GM21515 (cell line): ENCODE results near the gene SYF2.
"Not testable (repeated sequence)": the region's sequence is repeated elsewhere in the genome, so short reads cannot be mapped to it uniquely, and the experiment has no call there.

Experiments
- ATAC-seq: cut with Tn5 transposase; IDR thresholded peaks from one replicate; pipeline ENCODE4 v1.9.1; 2021; ENCODE audit not compliant: unreplicated experiment

SYF2 gene

DNA sequence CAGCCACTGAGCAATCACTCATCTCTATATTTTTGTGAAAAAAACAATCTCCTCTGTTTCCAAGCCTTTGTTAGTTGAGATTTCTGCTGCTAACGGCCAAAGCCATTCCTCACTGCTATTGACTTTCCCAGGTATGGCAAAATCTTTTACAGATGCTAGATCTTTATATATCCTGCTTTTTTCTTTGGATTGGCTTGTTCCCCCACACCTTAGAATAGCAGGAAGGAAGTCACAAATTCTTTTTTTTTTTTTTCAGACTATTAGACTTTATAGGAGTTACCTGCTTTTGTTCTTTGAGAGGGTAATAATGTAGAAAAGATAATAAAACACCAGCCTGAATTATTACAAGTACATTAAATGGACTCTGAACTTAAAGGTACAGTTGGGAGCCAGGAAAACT, 24.2 kb downstream of the SYF2 start:
- ATAC-seq: no peak

DNA sequence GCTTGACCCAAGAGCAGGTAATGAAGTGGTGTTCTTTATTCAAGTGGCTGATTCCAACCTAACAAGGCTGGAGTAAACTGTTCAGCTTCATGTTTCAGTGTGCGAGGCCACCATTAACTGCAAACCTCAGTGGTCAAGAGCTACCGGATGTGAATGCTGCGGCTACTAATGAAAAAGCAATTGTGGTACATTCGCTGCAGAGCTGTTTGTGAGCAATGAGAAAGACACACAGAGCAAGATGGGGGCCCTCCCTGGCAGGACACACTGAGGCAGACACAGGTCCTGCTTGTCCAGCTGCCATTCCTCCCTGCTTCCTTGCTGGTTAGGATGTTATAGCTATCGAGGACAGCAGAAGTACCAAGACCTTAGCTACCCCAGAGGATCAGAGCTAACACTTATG, 26.1 kb downstream of the SYF2 start:
- ATAC-seq: no peak

DNA sequence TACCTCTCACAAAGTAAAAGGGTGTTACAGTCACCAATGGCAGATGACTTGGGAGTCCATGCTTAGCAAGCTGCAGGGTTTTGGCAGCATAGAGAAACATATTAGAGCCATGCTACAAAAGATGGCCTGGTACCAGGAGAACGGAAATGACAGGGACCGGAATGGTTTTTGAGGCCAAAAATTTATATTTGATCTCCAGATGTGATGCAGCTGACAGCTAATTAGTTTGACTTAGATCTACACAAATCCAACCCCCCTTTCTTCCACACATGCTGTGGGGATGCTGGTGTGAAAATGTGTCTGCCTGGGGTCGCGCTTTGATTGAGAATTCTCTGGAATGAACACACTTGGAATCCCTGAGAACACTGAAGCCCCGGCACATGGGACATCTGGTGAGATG, 26.5 kb downstream of the SYF2 start:
- ATAC-seq: no peak

DNA sequence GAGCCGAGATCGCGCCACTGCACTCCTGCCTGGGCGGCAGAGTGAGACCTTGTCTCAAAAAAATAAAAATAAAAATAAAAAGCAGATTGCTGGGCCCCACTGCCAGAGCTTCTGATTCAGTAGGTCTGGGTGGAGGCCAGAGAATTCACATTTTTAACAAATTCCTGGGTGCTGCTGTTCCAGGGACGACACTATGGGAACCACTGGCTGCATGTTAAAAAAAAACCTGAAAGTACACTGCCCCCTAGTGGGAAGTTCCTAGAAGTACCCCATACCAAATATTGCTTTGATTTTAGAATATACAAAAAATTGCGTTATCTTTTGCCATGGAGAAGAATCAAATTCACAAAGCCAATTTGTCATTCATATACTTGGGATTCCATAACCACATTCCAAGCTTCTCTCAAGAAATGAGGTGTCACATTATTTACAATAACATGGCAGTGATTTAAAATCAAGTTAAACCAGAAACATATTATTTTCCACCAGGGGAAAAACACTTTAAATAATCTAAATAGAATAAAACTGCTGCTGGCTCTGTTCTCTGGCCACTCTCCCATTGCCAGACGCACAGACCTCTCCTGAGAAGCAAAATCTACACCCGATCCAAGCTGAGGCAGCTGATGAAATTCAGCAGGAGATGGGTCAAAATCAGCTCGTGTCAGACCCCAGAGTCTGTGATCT, 27.4 kb downstream of the SYF2 start:
- ATAC-seq: no peak

DNA sequence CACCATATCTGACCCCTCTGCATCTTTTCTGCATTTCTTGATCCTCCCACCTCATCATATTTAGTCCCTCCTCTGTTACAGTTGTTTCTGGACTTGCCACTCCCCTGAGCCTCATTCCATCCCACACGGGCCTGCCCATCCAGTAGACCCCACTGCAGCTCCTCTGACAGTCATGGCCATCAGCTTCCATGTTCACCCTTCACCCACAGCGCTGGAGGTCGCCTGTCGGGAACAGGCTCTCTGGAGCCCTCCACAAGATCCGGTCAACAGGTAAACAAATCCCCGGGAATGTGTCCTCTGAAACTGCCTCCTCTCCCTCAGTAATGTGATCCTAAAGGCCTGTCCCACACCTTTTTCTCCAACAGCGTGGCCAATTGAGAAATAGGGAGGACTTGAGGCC, 31.3 kb downstream of the SYF2 start:
- no peak for ATAC-seq

DNA sequence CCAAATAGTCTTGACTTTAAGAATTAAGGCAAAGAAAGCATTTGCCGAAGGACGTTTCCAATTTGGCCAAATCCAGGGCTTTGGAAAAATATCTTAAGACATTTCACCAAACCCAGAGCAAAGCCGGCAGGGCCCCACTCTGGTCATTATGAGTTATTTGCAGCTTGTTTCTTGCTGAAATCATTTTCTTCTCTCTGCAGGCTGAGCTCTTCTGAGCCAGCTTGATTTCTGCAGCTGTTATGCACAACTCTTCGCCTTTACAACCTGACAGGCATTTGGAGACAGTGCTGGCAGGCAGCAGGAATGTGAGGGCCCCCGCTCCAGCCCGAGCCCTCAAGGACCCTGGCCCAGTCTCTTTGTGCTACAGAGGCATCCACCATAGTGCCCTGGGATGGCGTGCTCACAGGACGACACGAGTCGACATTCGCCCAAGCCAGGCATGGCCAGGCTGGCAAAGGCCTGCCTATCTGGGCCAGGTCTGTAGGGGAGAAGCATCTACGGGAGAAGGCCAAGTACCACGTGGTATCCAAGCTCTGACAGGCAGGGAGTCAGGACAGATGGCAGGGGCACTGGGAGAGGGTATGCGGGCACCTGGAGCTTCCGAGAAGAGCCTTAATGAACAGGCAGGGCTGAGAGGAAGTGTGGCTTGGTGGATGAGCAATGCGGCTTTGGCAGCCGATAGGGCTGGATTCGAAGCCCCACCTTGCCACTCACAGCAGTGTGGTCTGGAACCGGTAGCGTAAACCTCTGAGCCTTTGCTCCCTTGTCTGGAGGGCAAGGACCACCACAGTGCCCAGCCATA, 32.3 kb downstream of the SYF2 start:
- ATAC-seq: no peak

DNA sequence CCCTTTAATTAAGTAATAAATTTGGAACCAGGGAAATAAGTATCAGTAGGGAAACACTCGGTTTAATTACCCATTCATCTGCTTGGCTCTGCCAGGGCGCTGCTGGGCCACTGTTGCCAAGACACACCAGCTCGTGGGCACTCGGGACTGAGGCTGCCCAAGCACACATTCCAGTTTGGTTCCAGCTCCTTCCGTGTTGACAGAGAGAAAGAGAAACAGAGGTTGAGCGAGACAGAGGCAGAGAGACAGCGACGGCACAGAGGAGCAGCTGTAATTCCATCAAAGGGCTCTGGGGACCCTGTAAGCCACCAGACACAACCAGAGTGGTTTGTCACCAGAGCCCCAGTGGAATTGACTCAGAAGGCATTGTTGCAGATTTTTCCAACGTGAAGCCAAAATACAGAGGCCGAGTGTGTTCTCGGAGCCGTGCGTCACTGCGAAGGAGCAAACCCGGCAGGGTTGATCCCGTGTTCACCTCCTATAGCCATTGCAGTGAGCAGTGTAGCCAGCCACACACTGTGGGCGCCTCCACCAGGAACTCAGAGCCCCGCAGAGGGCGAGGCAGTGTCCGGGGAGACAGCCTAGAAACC, 33.5 kb downstream of the SYF2 start:
- no peak for ATAC-seq

DNA sequence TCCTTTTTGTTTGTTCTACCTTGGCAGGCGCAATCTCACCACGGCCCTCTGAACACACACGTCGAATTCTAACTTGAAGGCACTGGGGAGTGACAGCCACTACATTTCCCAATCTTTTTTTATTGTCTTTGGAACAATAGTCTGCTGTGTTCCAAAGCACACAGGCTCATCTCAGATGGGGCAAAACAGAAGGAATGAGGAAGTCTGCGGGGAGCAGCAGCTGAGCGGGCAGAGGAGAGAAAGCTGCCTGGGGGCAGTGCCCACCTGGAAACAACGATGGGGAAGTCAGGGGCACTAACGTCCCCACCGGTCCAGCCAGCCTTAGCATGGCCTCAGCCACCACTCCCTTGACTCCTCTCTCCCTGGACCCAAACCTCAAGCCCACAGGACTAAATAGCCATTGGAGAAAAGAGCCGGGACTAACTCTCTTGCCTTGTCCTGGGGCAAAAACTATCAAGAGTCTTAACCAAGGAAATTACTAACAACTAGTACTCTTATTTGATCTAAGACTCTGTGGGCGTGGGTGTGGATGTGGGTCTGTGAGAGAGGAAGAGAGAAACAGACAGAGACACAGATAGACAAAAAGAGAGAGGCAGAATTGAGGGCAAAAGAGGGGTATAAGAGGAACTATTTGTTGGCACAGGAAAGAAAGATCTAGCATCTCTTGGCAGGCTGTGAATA, 34.2 kb downstream of the SYF2 start:
- no peak for ATAC-seq

DNA sequence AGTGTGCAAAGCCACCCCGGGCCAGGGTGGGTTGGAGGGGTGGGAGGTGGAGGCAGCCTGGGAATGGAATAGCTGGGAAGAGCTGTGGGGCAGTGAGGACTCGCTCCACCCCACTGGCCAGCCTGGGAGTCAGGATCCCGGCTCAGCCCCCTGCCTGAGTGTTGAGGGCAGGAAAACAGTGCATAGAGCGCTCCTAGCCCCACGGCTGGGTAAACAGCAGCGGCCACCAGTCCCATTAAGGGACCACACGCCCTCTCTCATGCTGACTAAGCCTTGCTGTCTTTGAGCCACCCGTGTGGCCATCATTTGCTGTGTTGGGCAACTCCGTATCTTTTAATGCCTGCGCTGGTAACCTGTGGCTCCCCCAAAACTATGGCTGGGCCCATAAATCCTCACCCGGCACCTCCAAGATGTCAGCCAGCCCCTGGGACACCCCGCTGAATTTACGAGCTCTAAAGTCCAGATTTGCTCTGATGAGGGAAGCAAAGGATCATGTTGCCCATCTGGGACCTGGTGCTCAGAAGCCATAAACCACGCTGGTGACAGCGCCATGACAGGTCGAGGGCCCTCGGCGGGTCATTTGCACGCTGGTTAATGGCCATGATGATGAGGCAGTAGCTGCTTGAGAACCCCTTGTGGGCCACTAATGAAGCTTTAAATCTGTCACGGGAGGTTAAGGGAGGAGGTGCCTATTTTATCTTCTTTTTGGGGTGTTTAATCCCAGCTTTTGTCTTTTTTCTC, 34.9 kb downstream of the SYF2 start:
- no peak for ATAC-seq

DNA sequence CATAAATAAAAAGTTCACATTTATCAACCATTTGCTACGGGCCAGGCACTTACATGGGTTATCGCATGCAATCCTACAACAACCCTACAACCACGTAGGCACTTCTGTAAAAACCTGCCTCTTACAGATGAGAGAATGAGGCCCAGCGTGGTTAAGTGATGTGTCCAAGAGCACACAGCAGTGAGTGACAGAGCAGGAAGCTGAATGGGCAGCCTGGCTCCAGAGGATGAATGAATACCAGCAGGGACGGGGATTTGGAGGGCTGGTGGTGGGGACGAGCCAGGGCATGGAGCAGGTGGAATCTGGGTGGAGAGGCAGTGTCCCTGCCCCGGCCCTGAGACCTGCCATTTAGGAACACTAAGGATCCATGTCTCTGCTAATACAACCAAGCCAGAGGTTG, 35.5 kb downstream of the SYF2 start:
- no peak for ATAC-seq

DNA sequence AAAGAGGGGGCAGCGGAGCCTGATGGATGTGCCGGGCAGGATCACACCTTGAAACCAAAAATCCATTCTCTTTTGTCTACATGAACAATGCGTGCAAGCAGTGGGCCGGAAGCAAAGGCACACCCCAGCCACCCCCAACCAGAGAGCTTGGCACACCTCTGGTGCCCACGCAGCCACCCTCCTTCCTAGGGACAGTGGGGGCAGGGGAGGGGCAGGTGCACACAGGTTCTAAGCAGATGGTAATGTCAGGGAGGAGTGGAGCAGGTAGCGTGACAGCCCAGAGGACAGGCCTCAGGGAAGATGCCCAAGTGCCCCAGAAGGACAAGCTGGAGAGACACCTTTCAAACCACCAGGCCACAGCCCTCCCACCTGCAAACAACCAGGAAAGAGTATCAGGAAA, 36.5 kb downstream of the SYF2 start:
- ATAC-seq: no peak

DNA sequence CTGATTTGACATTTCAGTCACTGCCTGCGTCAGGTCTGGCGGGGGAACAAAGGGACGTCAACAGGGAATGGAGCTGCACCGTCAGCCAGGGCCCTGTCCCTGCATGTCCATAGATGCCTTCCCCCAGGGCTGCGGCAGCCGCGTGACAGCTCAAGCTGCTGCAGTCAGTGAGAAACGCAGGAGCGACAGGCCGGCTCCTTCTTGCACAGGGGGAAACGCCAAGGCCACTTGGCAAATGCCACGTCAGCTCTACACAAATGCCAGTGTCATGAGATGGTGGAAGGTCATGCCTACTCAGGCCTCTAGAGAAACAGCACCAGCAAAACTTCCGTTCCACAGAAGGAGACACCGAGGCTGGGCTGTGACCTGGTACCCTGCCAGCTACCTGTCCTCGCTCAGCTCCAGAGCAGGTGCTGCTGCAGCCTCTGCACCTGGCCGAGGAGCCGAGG, 37.7 kb downstream of the SYF2 start:
- no peak for ATAC-seq

DNA sequence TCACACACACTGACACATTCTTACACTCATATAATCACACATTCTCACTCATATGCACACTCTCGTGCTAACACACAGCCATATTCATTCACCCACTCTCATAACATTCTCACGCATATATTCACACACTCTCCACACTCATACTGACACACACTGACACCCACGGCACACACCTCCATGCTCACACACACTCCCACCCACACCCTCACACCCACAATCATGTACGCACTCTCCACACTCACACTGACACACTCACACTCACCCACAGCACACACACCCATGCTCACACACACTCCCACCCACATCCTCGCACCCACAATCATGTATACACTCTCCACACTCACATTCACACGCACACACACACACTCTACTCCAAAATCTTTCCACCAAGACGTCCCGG, 38.2 kb downstream of the SYF2 start:
- no peak for ATAC-seq

DNA sequence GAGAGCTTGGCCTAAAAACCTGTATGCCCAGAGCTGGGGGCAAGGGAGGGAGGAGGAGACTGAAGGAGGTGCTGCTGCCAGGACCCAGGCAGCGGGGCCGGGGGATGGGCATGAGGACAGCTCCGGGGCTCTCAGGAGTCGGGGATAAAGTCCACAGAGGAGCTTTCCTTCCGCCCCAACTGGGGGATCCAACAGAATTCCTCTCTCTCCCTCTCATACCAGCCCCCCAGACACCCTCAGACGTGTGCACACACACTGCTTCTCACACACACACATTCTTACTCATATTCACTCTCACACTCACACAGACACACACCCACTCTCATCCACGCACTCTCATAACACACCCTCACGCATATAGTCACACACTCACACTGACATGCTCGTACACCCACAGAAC, 39.1 kb downstream of the SYF2 start:
- ATAC-seq: no peak

DNA sequence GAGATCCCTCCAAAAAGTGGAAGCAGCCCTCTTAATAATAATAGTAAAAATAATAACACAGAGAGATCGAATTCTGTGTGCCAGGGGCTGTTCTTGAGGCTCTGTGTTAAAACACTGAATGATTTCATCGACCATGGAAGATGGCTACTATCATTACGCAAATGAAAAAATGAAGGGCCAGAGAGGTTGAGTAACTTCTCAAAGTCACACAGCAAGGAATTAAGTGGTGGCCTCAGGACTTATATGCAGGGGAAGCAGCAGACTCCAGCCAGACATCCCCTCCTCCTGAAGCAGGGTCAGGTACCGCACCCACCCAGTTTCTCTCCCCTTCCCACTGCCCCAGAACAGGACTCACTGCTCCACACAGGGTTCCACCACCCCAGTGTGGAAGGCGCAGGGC, 40.1 kb downstream of the SYF2 start:
- ATAC-seq: no peak

DNA sequence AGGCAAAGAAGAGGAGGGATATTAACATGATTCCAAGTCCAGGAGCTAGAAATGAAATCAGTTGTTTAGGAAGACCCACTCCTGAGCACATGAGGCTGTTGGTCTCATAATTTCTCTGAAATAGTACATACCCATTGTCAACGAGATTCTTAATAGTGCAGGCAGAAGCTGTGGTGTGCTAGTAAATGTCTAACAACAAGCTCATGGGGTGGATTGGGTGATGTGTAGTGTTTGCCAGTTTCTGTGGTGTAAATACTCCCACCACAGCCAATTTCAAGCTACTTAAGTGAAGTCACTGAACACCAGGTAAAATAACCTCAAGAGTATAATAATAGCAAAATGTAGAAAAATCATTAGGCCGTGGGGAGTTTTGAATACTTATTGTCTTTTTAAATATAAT, 42.0 kb downstream of the SYF2 start:
- ATAC-seq: no peak

DNA sequence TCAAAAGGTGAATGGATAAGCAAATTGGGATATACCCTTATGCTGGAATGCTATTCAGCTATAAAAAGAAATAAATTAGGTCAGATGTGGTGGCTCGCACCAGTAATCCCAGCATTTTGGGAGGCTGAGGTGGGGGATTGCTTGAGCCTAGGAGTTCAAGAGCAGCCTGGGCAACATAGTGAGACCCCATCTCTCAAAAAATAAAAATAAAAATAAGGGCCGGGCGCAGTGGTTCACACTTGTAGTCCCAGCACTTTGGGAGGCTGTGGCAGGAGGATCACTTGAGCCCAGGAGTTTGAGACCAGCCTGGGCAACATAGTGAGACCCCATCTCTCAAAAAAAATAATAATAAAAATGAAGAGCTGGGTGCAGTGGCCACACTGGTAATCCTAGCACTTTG, 44.4 kb downstream of the SYF2 start:
- ATAC-seq: not testable (repeated sequence)

DNA sequence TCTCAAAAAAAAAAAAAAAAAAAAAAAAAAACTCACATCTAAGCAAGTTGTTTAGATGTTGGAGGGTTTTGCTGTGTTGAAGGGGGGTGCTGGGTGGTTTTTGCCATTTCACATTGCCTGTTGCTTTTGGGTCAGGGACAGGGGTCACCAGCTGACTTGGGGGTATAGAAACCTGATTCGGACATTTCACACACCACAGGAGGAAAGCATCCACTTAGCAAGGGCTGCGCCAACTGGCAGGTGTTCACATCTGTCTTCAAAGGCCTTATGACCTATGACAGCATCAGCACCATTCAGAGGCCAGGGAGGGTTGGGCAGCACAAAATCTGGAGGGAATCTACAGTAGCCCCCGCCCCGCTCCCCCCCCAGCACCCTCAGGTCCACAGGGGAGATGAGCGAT, 45.2 kb downstream of the SYF2 start:
- no peak for ATAC-seq

DNA sequence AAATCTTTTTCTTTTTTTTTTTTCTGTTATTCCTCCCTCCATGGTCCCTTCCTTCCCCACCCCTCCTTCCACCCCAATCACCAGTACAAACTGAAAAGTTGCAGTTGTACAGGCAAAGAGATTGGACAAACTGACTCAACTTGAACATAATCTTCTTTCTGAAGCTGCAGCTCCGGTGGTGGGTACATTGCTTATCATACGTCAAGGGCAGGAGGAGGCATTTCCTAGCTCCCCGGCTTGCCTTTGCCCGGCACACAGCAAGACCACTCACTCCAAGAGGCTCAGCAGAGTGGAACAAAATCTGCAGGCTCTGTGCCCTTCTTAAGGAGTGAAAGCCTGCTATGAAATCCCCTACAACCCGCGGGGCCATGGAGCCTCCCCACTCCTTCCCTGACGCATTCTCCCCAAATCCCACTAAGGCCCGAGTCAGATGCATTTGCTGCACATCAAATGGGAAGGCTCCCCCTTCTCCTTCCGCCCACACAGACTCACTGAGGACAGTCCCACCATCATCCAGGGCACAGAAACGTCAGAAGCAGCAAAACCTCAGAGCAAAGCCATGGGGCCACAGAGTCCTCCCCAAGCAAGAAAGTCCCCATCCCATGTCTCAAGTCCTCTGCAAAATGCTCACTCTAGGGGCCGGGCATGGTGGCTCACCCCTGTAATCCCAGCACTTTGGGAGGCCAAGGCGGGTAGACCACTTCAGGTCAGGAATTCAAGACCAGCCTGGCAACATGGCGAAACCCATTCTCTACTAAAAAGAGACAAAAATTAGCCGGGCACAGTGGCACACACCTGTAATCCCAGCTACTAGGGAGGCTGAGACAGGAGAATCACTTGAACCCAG, 45.9 kb downstream of the SYF2 start:
- ATAC-seq: no peak
